HepG2 (cell line): ENCODE measurements around the gene CRIM1. TPM values are rescaled to one million over a fixed set of nuclear protein-coding genes. Genes with fewer than 3 reads are reported as not detected.

Source experiments
- AKAP8 ChIP-seq: sonication (generic); formaldehyde crosslinking; IDR thresholded peaks from 2 replicates; pipeline ENCODE4 v1.5.1; 2020; ENCODE audit warnings: mild to moderate bottlenecking, missing genetic modification reagents
- ELF3 ChIP-seq: IDR thresholded peaks from 2 replicates; pipeline ENCODE4 v1.6.1; 2016; ENCODE audit warnings: missing genetic modification reagents, missing compliant biosample characterization
- ZFP36 ChIP-seq: fragments of 150-350 bp; IDR thresholded peaks from 2 replicates; pipeline ENCODE4 v1.6.1; 2018; ENCODE audit warnings: borderline replicate concordance, low read length, low read depth; ENCODE audit not compliant: partially characterized antibody
- polyA plus RNA-seq, 8 experiments: library from polyadenylated mRNA; depleted of rRNA in 3 of 8; stranded (reverse) in 7 of 8; unstranded in 1 of 8; fragments of >200 nt; fragmentation: Illumina TruSeq in 4 of 8; extraction: Trizol in 4 of 8; gene quantifications; 2 replicates each; pipeline versions ENCODE4 v1.2.1 to v1.2.3, GENCODE V29; 2011 to 2016; ENCODE audit warnings: low read depth in 4 of 8, missing spikeins in 1 of 8, mixed read lengths in 1 of 8; ENCODE audit not compliant: insufficient read depth in 1 of 8
- total RNA-seq, 5 experiments: library from RNA; depleted of rRNA; stranded (reverse); fragments of >200 nt; fragmentation: Illumina TruSeq; extraction: Trizol; gene quantifications; 2 replicates each; pipeline ENCODE4 v1.2.3, GENCODE V29; 2016; ENCODE audit warnings: low read depth in 1 of 5
- TF ChIP-seq, protein P1 (sequence below): sonication (generic); formaldehyde crosslinking; conservative IDR thresholded peaks from 2 replicates; pipeline ENCODE4 v1.4.0; 2020; ENCODE audit warnings: missing genetic modification reagents
- TF ChIP-seq, protein P2 (sequence below): sonication (generic); formaldehyde crosslinking; IDR thresholded peaks from 2 replicates; pipeline ENCODE4 v1.5.0; 2020; ENCODE audit warnings: missing genetic modification reagents, mild to moderate bottlenecking, borderline replicate concordance
- TF ChIP-seq, protein P3 (sequence below): sonication (generic); formaldehyde crosslinking; IDR thresholded peaks from 2 replicates; pipeline ENCODE4 v1.8.1; 2023; ENCODE audit warnings: missing genetic modification reagents, mild to moderate bottlenecking, borderline replicate concordance
- TF ChIP-seq, protein P4 (sequence below): sonication (generic); formaldehyde crosslinking; IDR thresholded peaks from 2 replicates; pipeline ENCODE4 v1.5.1; 2020; ENCODE audit warnings: missing genetic modification reagents, mild to moderate bottlenecking, borderline replicate concordance

Gene CRIM1
- total and polyA plus RNA-seq, 2 of the 13 experiments (the other 11 are each of a cell fraction or from before 2014, with no cell fraction given) = 39.1 to 69.9 TPM

DNA sequence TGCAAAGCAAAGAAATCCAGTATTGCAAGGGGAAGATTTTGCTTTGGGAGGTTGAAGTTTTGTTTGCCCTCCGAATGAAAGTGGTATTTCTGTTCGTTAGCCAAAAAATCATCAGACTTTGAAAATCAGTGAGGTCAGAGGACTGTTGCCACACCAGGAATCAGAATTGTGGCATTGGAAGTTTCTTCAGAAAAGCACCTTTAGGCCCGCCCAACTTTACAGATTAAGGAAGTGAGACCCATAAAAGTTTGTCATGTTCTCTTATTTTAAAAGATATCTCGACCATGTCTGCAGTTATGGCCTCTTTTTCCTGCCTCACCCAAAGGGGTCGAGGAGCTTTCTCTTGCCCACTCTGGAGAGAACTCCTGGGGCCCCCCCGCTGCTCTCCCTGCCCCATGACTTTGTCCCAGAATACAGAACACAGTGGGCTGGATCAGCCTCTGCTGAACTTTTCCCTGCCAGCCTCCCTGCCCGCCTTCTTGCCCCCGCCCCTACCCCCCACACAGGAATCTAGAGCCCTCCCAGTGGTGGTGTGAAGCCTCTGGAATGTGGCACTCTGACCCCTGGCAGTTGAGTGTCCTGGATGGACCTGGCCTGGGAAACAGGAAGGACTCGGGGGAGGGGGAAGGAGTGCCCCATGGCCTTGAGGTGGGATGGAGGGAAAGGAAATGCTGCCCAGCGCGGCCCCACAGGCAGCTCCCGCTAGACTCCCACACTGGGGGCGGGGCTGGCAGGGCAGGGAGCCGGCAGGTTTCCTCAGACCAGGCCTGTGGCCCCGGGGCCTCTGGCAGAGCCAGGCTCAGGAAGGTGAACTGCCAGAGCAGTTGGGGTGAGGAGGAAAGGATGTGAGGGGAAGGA is 25.3 kb downstream of the CRIM1 start (continued):
- TF ChIP-seq ELF3 (CRISPR knock-in tag) = peak; percentile 98
- TF ChIP-seq, protein P1, sequence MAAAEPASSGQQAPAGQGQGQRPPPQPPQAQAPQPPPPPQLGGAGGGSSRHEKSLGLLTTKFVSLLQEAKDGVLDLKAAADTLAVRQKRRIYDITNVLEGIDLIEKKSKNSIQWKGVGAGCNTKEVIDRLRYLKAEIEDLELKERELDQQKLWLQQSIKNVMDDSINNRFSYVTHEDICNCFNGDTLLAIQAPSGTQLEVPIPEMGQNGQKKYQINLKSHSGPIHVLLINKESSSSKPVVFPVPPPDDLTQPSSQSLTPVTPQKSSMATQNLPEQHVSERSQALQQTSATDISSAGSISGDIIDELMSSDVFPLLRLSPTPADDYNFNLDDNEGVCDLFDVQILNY (CRISPR knock-in tag) = no peak
- peak; percentile 90 for TF ChIP-seq AKAP8
- TF ChIP-seq, protein P2, sequence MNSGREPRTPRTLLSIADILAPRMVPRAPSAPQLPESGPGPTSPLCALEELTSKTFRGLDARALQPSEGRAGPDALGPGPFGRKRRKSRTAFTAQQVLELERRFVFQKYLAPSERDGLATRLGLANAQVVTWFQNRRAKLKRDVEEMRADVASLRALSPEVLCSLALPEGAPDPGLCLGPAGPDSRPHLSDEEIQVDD = no peak
- TF ChIP-seq, protein P3, sequence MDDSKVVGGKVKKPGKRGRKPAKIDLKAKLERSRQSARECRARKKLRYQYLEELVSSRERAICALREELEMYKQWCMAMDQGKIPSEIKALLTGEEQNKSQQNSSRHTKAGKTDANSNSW (CRISPR knock-in tag) = 0 out of 2 replicates have a peak, but pooled peaks have one; percentile 46
- TF ChIP-seq, protein P4, sequence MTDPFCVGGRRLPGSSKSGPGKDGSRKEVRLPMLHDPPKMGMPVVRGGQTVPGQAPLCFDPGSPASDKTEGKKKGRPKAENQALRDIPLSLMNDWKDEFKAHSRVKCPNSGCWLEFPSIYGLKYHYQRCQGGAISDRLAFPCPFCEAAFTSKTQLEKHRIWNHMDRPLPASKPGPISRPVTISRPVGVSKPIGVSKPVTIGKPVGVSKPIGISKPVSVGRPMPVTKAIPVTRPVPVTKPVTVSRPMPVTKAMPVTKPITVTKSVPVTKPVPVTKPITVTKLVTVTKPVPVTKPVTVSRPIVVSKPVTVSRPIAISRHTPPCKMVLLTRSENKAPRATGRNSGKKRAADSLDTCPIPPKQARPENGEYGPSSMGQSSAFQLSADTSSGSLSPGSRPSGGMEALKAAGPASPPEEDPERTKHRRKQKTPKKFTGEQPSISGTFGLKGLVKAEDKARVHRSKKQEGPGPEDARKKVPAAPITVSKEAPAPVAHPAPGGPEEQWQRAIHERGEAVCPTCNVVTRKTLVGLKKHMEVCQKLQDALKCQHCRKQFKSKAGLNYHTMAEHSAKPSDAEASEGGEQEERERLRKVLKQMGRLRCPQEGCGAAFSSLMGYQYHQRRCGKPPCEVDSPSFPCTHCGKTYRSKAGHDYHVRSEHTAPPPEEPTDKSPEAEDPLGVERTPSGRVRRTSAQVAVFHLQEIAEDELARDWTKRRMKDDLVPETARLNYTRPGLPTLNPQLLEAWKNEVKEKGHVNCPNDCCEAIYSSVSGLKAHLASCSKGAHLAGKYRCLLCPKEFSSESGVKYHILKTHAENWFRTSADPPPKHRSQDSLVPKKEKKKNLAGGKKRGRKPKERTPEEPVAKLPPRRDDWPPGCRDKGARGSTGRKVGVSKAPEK (CRISPR knock-in tag) = no peak
- no peak for TF ChIP-seq ZFP36
